ENCODE results near the gene ACACB.

ACACB gene

GRCh38 chr12:109134186-109134917 is 18.0 kb downstream of the ACACB start:
- H3K27ac ChIP-seq (ENCODE audit: low read depth, low read length, poor library complexity, severe bottlenecking), result no peak overlapping the region
- no peak overlapping the region for H3K4me3 ChIP-seq (ENCODE audit: low read depth, low read length, poor library complexity, severe bottlenecking)
- no peak overlapping the region for H3K4me2 ChIP-seq (ENCODE audit: low read length)
- H3K9me2 ChIP-seq (ENCODE audit: low read depth, low read length), result no peaks in the 10 kb centered on the region
- no peak overlapping the region for H2AFZ ChIP-seq (ENCODE audit: low read length)
- no peaks in the 10 kb centered on the region for H4K20me1 ChIP-seq (ENCODE audit: insufficient read depth, low read length)
- TF ChIP-seq, protein P1, sequence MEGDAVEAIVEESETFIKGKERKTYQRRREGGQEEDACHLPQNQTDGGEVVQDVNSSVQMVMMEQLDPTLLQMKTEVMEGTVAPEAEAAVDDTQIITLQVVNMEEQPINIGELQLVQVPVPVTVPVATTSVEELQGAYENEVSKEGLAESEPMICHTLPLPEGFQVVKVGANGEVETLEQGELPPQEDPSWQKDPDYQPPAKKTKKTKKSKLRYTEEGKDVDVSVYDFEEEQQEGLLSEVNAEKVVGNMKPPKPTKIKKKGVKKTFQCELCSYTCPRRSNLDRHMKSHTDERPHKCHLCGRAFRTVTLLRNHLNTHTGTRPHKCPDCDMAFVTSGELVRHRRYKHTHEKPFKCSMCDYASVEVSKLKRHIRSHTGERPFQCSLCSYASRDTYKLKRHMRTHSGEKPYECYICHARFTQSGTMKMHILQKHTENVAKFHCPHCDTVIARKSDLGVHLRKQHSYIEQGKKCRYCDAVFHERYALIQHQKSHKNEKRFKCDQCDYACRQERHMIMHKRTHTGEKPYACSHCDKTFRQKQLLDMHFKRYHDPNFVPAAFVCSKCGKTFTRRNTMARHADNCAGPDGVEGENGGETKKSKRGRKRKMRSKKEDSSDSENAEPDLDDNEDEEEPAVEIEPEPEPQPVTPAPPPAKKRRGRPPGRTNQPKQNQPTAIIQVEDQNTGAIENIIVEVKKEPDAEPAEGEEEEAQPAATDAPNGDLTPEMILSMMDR (IDR thresholded peaks at IDR 0.05; ENCODE audit: low read length), result peak; percentile 9; the same call in 1 of the 2 replicates
- no peak for TF ChIP-seq EZH2 (IDR thresholded peaks at IDR 0.05; ENCODE audit: borderline replicate concordance, low read length)
- no peak overlapping the region for H3K9ac ChIP-seq (ENCODE audit: low read length)
- H3K27me3 ChIP-seq (ENCODE audit: insufficient read depth, low read length), result no peaks in the 10 kb centered on the region
- no peaks in the 10 kb centered on the region for H3F3A ChIP-seq (ENCODE audit: insufficient read depth, low read length)
- H3K4me1 ChIP-seq (ENCODE audit: insufficient read depth, low read length, severe bottlenecking), result peaks cover 6% of the 10 kb centered on the region
- no peaks in the 10 kb centered on the region for H3K36me3 ChIP-seq (ENCODE audit: insufficient read depth, low read length)
- H3K9me3 ChIP-seq (ENCODE audit: low read length), result no peaks in the 10 kb centered on the region
- no peaks in the 10 kb centered on the region for H3K79me2 ChIP-seq (ENCODE audit: insufficient read depth, low read length)

- Histone ChIP-seq H4K20me1 (ENCODE audit: insufficient read depth, low read length) (no peaks in the 10 kb centered on the region), H3F3A (ENCODE audit: insufficient read depth, low read length) (no peaks in the 10 kb centered on the region), H2AFZ (ENCODE audit: low read length) (no peak overlapping the region), H3K4me3 (ENCODE audit: low read depth, low read length, poor library complexity, severe bottlenecking) (no peak overlapping the region), H3K36me3 (ENCODE audit: insufficient read depth, low read length) (no peaks in the 10 kb centered on the region), H3K27ac (ENCODE audit: low read depth, low read length, poor library complexity, severe bottlenecking) (no peak overlapping the region), H3K9me2 (ENCODE audit: low read depth, low read length) (no peaks in the 10 kb centered on the region), H3K9ac (ENCODE audit: low read length) (no peak overlapping the region), H3K27me3 (ENCODE audit: insufficient read depth, low read length) (no peaks in the 10 kb centered on the region), H3K9me3 (ENCODE audit: low read length) (no peaks in the 10 kb centered on the region), H3K4me1 (ENCODE audit: insufficient read depth, low read length, severe bottlenecking) (no peaks in the 10 kb centered on the region), H3K79me2 (ENCODE audit: insufficient read depth, low read length) (no peaks in the 10 kb centered on the region), H3K4me2 (ENCODE audit: low read length) (no peak overlapping the region)
- TF ChIP-seq, protein P1 (IDR thresholded peaks at IDR 0.05; ENCODE audit: low read length), result no peak
These were observed 20.7 kb downstream of the ACACB start for GRCh38 chr12:109137055-109137454.

DNA sequence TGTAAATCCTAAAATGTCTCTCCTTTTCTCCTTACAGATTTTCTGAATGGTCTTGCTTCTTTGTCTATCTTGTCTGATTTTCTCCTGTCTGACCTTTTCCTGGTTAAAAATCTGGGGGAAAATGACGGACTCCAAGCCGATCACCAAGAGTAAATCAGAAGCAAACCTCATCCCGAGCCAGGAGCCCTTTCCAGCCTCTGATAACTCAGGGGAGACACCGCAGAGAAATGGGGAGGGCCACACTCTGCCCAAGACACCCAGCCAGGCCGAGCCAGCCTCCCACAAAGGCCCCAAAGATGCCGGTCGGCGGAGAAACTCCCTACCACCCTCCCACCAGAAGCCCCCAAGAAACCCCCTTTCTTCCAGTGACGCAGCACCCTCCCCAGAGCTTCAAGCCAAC is 23.0 kb downstream of the ACACB start:
- H3K4me3 ChIP-seq (ENCODE audit: low read depth, low read length, poor library complexity, severe bottlenecking), result no peak overlapping the region
- H3K79me2 ChIP-seq (ENCODE audit: insufficient read depth, low read length), result no peaks in the 10 kb centered on the region
- no peaks in the 10 kb centered on the region for H3K9me3 ChIP-seq (ENCODE audit: low read length)
- no peaks in the 10 kb centered on the region for H3K4me1 ChIP-seq (ENCODE audit: insufficient read depth, low read length, severe bottlenecking)
- H3K4me2 ChIP-seq (ENCODE audit: low read length), result no peak overlapping the region
- H3K9me2 ChIP-seq (ENCODE audit: low read depth, low read length), result no peaks in the 10 kb centered on the region
- H3F3A ChIP-seq (ENCODE audit: insufficient read depth, low read length), result no peaks in the 10 kb centered on the region
- no peaks in the 10 kb centered on the region for H3K36me3 ChIP-seq (ENCODE audit: insufficient read depth, low read length)
- H3K27ac ChIP-seq (ENCODE audit: low read depth, low read length, poor library complexity, severe bottlenecking), result no peak overlapping the region
- H3K9ac ChIP-seq (ENCODE audit: low read length), result no peak overlapping the region
- H4K20me1 ChIP-seq (ENCODE audit: insufficient read depth, low read length), result no peaks in the 10 kb centered on the region
- no peak overlapping the region for H2AFZ ChIP-seq (ENCODE audit: low read length)
- TF ChIP-seq, protein P1 (IDR thresholded peaks at IDR 0.05; ENCODE audit: low read length), result no peak
- no peak for TF ChIP-seq EZH2 (IDR thresholded peaks at IDR 0.05; ENCODE audit: borderline replicate concordance, low read length)
- no peaks in the 10 kb centered on the region for H3K27me3 ChIP-seq (ENCODE audit: insufficient read depth, low read length)

Measured in OCI-LY1 (cell line).